Cardiac septum (tissue), 1 donor: ENCODE measurements around the gene BTBD9. TPM values are rescaled to one million over a fixed set of nuclear protein-coding genes. Genes with fewer than 3 reads are reported as not detected.
"Not testable (repeated sequence)": the region's sequence is repeated elsewhere in the genome, so short reads cannot be mapped to it uniquely, and the experiment has no call there.

Experiments used
- DNase-seq: peaks from one replicate; pipeline ENCODE4 v3.0.0-alpha.2; 2020; ENCODE audit warnings: low spot score
- intact Hi-C: fragments of 100-400 bp; cut with DNase I; formaldehyde crosslinking; loops from one replicate; pipeline ENCODE4 v1.14.0; 2022
- total RNA-seq: library from RNA; stranded (reverse); fragmentation: NEBNext Ultra II Directional; extraction: Animal tissue kit (Norgen Biotek cat#: 25700); gene quantifications from one replicate; pipeline ENCODE4 v1.2.1, GENCODE V29; 2021
- donor health status: DM: no; HTN: no; CAD: no.

Gene BTBD9
- total RNA-seq, 1 donor from 2014 or later = 24.2 TPM

DNA sequence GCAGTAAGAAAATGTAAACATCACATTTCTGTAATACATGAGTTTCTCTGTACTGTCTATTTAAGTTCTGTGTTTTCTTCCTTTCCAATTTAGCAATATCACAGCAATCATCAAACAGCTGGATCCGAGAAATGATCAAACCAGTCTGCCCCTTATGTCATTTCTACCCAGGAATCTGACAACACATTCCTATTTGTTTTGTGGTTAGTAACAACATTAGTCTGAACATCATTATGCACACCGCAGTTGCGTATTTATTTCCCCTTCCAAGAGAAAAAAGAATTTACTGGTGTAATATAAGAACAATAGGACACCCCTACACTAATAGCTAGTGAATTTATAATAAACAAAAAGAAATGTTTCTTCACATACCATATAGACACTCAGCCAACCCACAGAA lies 179.5 kb downstream of the BTBD9 start:
- intact Hi-C loops = no loop called here
- no peak for DNase-seq

DNA sequence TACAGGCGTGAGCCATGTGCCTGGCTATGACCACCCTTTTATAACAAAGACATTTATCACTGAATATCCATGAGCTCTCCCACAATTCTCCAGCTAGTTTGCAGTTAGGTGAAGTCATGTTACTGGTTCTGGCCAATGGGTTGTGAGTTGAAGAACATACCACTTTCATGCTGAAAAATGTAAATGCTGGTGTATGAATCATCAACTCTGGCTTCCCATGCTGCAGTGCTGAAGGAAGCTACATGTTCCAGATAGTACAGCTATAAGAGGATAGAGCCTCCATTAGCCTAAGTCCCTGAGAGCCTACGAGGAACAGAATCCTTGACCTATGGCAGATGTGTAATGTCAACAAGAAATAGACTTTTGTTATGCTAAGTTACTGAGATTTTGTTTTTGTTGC lies 180.4 kb downstream of the BTBD9 start:
- intact Hi-C loops = no loop called here
- DNase-seq = no peak

- intact Hi-C loops = no loop called here
- DNase-seq = no peak
These were observed 185.9 kb downstream of the BTBD9 start for GRCh38 chr6:38453861-38454260.

DNA sequence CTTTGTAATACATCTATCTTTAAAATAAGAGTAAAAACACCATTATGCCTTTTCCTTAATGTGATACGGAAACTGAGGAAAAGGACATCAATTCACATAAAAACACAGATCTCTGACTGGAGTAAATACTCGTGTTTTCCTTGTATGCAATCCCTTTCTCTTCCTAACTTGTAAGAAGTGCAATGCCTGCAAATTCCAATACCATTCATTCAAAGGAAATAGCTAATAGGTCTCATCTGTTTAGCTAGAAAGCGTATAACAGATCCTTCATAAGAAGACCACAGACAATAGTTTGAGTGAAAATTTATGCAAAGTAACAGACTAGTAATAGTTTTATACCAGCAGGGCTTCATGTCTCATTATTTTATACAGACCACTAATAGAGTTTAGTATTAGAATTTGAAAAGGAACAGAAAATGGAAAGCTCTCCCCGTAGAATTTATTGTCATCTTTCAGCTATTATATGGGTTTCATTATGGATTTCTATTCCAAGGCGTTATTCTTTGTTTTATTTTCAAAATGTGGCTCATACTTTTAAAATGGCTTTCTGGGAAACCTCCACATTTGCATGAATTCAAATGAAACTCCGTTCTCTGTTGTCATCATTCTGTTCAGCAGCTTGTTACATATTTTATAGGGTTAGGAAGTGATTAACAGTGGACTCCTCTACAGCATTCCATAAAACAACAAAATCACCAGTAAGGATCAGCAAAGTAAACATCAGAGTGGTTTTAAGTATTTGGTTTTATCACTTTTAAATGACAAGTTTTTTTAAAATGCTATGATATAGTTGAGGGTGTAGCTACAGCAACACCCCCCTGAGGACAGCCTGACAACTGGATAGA lies 186.7 kb downstream of the BTBD9 start:
- no peak for DNase-seq
- intact Hi-C loops = no loop called here

DNA sequence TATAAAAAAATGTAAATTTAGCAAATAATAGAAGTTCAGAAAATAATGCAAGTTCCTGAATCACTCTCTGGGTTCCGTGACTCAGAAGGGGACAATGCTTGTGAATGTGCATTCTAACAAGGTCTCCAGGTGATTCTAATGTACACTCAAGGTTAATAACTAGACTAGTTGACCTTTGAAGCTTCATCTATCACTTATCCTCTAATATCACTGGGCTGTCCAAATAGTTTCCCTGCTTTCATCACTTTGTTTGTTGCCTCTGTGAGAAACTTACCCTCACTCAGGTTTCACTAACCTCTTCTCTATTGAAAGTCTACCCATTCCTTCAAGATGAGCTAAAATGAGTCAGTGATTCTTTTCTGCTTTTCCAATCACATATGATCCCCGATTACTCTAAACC lies 189.0 kb downstream of the BTBD9 start:
- no peak for DNase-seq
- intact Hi-C loops = no loop called here

- intact Hi-C loops = no loop called here
- DNase-seq = no peak
These were observed 193.8 kb downstream of the BTBD9 start for GRCh38 chr6:38445925-38446324.

- DNase-seq = no peak
- intact Hi-C loops = no loop called here
These were observed 194.4 kb downstream of the BTBD9 start for GRCh38 chr6:38445336-38445735.

DNA sequence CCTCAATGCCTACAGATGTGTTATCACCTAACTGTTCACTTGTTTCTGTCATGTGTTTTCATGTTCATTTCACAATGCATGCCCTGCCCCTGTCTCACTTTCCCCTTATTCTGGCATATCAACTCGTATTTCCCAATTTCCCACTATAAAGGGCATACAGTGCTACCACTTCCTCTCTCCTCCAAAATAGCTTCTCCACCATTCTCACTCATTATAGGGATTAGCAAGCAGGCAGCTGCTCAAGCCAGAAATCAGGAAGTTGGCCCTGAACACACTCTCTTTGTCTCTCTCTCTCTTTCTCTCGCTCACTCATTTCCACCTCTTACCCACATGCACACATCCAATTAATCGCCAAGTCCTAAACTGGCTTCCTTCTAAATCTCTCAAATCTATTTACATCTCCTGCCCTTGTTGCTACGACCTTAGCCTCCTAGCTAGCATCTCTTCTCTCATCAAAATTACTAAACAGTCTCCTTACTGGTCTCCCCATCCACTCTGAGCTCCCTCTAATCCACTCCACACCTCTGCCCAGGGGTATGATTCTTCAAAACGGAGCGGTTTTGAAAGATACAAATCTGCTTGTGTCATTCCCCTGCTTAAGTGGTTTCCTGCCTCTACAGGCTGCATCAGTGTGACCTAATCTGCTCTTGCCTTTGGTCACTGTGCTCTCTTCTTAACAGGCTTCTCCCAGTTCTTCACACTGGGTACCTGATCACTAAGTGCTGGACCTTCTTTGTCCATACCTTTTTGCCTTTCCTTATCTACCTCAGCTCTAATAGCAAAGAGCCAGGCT lies 196.2 kb downstream of the BTBD9 start:
- intact Hi-C loops = no loop called here
- no peak for DNase-seq

- intact Hi-C loops = no loop called here
- no peak for DNase-seq
These were observed 201.6 kb downstream of the BTBD9 start for GRCh38 chr6:38438097-38438496.

DNA sequence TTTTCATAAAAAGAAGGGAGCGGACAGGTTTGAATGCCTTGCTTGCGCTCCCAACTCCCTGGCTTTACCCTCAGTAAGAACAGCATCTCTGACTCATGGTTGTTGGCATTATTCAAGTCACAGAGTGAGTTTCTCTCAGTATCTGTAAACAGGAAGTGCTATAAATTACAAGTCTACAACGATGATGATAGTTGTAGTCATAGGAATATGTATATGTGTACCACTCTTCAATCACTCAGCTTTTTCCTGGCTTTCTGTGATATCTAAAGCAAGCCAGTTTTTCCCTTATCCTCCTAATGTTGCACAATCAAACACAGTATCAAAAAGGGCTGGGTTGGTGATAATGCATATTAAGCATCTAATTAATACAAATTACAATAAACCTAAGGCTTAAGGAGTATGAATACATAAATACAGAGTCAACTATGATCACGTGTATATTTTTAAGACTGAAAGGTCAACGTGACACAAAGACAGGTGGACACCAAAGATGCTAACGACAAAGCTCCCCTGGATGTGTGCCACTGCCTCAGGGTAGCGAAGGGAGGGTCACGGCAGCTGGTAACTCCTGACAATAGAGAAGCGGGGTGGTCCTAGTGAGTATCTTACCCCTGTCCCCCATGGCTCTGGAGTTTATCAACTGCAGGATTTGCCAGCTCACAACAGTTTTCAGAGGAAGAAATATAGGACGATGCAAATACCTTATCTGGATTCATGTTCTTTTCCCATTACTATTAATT lies 202.8 kb downstream of the BTBD9 start:
- intact Hi-C loops = no loop called here
- DNase-seq = no peak

DNA sequence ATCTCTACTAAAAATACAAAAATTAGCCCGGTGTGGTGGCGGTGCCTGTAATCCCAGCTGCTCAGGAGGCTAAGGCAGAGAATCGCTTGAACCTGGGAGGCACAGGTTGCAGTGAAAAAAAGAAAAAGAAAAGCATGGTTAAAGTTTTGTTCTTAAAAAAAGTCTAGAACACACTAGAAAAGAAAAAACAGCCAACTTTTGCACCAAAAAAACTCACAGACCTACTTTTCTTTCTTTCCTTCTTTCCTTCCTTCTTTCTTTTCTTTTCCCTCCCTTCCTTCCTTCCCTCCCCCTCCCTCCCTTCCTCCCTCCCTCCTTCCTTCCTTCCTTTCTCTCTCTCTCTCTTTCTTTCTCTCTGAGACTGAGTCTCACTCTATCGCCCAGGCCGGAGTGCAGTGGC lies 204.4 kb downstream of the BTBD9 start:
- no peak for DNase-seq
- intact Hi-C loops = no loop called here

DNA sequence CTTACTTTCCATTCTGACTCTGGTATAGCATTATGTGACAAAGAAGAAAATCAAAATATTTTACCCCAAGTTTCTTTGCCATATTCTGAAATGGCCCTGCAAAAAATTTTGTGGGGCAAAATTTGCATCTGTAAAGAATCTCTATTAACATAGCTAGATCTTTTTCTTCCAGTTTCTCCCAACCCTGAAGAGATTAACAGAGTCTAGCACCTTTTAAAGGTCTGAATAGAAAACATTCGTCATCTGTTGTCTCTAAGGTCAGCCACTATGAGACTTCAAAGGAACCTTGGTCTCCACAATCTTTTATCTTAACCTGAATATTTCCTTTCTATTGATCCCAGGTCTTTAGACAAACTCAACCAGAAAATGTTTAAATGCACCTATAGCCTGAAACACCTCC lies 205.7 kb downstream of the BTBD9 start:
- intact Hi-C loops = no loop called here
- DNase-seq = no peak

DNA sequence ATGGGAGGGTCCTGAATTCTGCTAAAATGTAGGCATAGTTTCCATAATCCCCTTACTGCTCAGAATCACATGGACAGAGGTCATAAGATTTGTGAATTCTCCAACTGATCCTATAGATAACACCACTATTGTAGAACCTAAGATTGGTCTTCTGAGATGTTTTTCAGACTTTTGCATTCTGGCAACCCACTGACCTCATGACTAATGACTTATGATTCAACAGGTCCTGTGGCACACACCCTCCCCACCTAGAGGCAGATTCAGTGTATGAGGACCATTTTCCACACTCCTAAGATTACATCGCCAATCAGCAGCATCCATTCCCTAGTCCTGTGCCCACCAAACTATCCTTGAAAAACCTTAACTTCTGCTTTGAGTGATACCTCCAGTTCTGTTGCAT lies 207.2 kb downstream of the BTBD9 start:
- DNase-seq = no peak
- intact Hi-C loops = no loop called here

DNA sequence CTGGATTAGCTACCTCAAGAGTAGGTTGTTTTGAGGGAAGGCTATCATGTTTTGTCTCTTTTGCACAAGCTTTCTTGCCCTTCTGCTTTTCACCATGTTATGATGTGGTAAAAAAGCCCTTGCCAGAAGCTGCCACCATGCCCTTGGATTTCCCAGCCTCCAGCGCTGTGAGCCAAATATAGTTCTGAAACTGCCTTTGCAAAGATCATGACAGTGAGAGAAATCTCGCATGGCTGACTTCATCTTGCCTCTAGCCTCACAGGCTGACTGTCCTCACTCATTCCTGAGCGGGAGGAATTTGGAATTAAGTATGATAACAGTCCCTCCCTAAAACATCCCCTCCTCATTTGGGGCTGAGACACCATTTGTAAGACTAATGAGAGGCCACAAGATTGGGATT lies 207.7 kb downstream of the BTBD9 start:
- intact Hi-C loops = no loop called here
- DNase-seq = no peak

DNA sequence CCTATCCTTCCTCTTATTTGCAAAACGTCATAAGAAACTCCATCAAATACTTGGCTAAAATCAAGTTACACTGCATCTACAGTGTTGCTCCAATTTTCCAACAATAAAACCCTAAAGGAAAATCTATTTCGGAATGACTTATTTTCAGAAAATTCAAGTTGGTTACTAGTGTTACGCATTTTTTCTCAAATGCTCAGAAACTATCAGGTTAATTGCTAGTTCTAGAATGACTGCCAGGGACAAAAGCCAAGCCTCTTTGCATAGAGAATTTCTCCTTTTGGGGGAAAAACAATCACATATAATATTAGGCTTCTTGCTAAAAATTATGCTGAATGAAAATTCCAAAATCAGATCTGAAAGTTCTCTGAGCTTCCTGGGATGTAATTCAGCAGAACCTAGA lies 210.2 kb downstream of the BTBD9 start:
- no peak for DNase-seq
- intact Hi-C loops = no loop called here

- intact Hi-C loops = no loop called here
- no peak for DNase-seq
These were observed 212.1 kb downstream of the BTBD9 start for GRCh38 chr6:38427492-38428210.

- DNase-seq, intact Hi-C loops: not testable (repeated sequence)
These were observed 213.8 kb downstream of the BTBD9 start for GRCh38 chr6:38425788-38426488.

- intact Hi-C loops = no loop called here
- no peak for DNase-seq
These were observed 216.0 kb downstream of the BTBD9 start for GRCh38 chr6:38423746-38424145.

- no peak for DNase-seq
- intact Hi-C loops = no loop called here
These were observed 219.5 kb downstream of the BTBD9 start for GRCh38 chr6:38420207-38420606.
